ENCODE data around the gene NDC80. TPM values are rescaled to one million over a fixed set of nuclear protein-coding genes. Genes with fewer than 3 reads are reported as not detected.
"Not testable (repeated sequence)": the region's sequence is repeated elsewhere in the genome, so short reads cannot be mapped to it uniquely, and the experiment has no call there.

The NDC80 gene
- total RNA-seq, 1 experiment from 2014 or later: 34.4 TPM

DNA sequence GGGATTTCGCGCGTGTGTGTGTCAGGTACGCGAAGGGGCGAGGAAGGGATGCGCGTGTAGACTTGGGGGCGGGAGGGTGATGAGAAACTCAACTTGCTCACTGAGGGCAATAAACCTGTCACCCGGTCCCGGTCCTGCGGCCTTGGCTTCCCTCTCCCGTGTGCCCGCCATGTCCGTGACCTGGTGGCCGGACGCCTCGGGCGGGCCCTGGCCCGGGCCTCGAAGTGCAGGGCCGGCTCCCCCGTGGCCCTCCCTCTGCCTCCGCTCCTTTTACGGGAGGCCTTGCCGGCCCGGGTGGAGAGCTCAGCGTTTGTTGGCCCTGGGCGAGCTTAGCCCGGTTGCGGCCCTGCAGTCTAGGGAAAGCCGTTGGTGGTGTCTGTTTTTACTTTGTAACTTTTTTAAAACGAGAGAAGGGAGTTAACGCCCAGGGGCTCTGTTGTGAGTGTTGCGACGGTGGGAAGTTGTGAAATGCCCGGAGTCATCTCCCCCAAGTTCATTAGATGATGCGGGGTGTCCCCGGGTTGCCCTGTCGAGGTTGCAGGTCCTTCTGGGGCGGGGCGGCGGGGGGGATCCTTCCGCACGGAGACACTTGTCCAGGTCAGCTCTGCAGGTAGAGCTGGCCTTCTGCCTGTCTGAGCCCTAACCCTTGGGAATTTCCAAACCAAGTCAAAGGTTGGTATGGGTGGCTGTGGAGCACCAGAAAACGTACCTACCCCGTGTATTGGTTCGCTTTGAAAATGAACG, 85.1 kb downstream of the NDC80 start:
- peak; percentile 43 for DNase-seq (ENCODE audit: low read depth)
- in situ Hi-C loops (cut with HindIII; ENCODE audit: low pct_unique_long_range_greater_than_20kb, low sequenced_read_pairs): no loop called here

DNA sequence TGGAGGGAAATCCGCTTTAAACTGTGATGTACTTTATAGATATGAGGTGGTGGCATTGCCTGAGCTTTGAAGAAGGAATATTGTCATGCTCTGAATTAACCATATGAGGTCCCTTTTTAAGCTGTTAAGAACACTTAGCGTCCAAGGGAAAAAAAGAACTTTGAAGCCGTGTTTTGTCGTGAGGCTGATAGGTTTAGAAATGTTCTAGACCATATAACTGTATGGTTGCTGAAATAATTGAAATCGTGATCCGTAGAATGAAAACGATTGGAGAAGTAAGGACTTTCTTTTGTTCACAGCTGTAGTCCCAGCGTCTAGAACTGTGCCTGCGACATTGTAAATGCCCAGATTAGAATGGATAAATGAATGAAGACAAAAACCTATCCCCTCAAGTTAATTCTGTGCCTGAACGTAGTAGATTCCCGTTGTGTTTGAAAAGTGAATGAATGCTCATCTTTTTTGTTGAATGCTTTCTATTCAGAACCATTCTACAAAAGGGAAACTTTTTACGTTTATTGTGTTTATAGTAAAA, 85.7 kb downstream of the NDC80 start:
- DNase-seq (ENCODE audit: low read depth): no peak
- in situ Hi-C loops (cut with HindIII; ENCODE audit: low pct_unique_long_range_greater_than_20kb, low sequenced_read_pairs): no loop called here

DNA sequence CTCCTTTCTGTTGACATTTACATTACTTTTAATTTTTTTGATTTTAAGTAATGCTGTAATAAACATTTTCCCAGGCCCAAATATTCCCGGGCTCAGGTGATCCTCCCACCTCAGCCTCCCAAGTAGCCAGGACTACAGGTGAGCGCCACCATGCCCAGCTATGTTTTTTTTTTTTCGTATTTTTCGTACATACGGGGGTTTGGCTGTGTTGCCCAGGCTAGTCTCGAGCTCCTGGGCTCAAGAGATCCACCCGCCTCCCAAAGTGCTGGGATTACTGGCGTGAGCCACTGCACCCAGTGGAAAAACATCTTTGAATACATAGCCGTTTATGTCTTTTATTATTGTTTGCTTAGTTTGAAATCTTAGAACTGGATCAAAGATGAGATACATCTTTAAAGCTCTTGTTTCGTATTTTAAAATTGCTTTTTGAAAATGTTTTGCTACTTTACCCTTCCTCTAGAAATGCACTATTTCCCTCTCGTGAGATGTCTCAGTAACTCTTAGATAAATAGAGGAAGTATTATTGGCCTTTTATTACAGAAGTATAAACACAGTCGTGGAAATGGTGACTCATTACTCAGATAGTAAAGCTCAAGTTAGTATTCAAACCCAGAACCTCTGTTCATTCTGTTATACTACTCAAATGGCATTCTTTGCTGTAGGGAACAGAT, 86.6 kb downstream of the NDC80 start:
- in situ Hi-C loops (cut with HindIII; ENCODE audit: low pct_unique_long_range_greater_than_20kb, low sequenced_read_pairs): no loop called here
- DNase-seq (ENCODE audit: low read depth): peak; percentile 62

DNA sequence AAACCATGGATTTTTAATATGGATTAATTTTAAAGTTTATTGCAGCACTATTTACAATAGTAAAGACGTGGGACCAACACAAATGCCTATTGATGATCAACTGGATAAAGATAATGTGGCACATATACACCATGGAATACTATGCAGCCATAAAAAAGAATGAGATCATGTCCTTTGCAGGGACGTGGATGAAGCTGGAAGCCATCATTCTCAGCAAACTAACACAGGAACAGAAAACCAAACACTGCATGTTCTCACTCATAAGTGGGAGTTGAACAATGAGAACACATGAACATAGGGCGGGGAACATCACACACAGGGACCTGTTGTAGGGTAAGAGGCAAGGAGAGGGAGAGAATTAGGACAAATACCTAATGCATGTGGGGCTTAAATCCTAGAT, 89.5 kb downstream of the NDC80 start:
- DNase-seq (ENCODE audit: low read depth); in situ Hi-C loops (cut with HindIII; ENCODE audit: low pct_unique_long_range_greater_than_20kb, low sequenced_read_pairs): not testable (repeated sequence)

DNA sequence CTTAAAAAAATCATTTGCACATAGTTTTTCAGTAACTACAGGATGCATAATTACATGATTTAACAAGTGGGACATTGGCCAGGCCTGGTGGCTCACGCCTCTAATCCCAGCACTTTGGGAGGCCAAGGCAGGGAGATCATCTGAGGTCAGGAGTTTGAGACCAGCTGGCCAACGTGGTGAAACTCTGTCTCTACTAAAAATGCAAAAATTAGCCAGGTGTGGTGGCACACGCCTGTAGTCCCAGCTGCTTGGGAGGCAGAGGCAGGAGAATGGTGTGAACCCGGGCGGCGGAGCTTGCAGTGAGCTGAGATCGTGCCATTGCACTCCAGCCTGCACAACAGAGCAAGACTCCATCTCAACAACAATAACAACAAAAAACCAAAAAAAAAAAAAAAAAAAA, 90.9 kb downstream of the NDC80 start:
- DNase-seq (ENCODE audit: low read depth); in situ Hi-C loops (cut with HindIII; ENCODE audit: low pct_unique_long_range_greater_than_20kb, low sequenced_read_pairs): not testable (repeated sequence)

DNA sequence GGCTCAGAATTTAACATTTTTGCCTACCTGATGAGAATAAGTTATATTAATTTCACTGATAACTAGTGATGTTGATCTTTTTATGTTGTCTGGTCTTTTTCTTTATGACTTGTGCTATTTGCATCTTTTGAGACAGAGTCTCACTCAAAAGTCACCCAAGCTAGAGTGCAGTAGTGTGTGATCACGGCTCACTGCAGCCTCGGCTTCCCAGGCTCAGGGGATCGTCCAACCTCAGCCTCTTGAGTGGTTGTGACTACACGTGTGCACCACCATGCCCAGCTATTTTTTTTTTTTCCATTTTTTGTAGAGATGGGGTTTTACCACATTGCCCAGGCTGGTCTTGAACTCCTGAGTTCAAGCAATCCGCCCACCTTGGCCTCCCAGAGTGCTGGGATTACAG, 91.6 kb downstream of the NDC80 start:
- in situ Hi-C loops (cut with HindIII; ENCODE audit: low pct_unique_long_range_greater_than_20kb, low sequenced_read_pairs): no loop called here
- DNase-seq (ENCODE audit: low read depth): no peak

Other genes with a start within 250 kb of the NDC80 start
- gene METTL4, start 52 bp upstream of the NDC80 start, total RNA-seq (2014; rRNA removed; shearing (Covaris generic); ENCODE audit: low replicate concordance): 8.8 and 14.0 TPM in 2 replicates
- gene SMCHD1, start 84.2 kb downstream of the NDC80 start, total RNA-seq (2014; rRNA removed; shearing (Covaris generic); ENCODE audit: low replicate concordance): 11.6 and 31.6 TPM in 2 replicates